ENCODE results near the gene PNPLA1.

DNA sequence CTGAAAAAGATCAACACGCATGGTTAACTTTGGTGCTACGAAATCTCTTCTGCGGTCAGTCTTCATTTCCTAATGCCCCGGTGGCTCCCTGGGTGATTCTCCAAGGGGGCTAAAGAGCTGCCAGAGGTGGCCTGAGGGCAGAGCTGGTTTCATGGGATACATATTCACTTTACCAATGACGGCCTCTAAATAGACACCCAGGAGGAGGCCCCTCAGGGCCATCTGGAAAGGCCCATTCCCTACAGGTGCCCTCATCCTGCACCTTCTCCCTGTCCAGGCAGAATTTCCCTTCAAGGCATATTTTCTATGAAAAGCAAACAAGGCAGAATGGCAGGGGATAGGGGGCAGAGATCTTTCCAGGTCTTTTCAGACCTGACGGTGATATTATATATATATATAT is 54.3 kb downstream of the PNPLA1 start:
- TF ChIP-seq, protein P1, sequence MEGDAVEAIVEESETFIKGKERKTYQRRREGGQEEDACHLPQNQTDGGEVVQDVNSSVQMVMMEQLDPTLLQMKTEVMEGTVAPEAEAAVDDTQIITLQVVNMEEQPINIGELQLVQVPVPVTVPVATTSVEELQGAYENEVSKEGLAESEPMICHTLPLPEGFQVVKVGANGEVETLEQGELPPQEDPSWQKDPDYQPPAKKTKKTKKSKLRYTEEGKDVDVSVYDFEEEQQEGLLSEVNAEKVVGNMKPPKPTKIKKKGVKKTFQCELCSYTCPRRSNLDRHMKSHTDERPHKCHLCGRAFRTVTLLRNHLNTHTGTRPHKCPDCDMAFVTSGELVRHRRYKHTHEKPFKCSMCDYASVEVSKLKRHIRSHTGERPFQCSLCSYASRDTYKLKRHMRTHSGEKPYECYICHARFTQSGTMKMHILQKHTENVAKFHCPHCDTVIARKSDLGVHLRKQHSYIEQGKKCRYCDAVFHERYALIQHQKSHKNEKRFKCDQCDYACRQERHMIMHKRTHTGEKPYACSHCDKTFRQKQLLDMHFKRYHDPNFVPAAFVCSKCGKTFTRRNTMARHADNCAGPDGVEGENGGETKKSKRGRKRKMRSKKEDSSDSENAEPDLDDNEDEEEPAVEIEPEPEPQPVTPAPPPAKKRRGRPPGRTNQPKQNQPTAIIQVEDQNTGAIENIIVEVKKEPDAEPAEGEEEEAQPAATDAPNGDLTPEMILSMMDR (IDR thresholded peaks at IDR 0.05): no peak
- no peak for TF ChIP-seq POLR2A (IDR thresholded peaks at IDR 0.05)

Data from esophagus squamous epithelium (tissue), 4 donors.